Activated CD4-positive, CD25-positive, alpha-beta regulatory T cell treated with anti-CD3 and anti-CD28 coated beads, Interleukin-2, amount 50 U/mL, for 16 hours (primary cell): ENCODE measurements around the gene MAPRE3.
"Not testable (repeated sequence)": the region's sequence is repeated elsewhere in the genome, so short reads cannot be mapped to it uniquely, and the experiment has no call there.

ENCODE experiments used
- DNase-seq: peaks from one replicate; pipeline ENCODE4 v3.0.0-alpha.2; 2020; ENCODE audit warnings: low read depth, low spot score

The MAPRE3 gene

GRCh38 chr2:27069961-27070618, 99.7 kb downstream of the MAPRE3 start:
- DNase-seq = no peak

GRCh38 chr2:27070653-27071276, 100.3 kb downstream of the MAPRE3 start:
- no peak for DNase-seq

GRCh38 chr2:27071277-27071989, 101.0 kb downstream of the MAPRE3 start, which contains the start of gene OST4:
Gene OST4 (minus strand): TSS chr2:27071654.
- DNase-seq = peak; percentile 79

- DNase-seq = no peak
These were observed 101.8 kb downstream of the MAPRE3 start for GRCh38 chr2:27071990-27072830.

GRCh38 chr2:27072920-27073319, 102.5 kb downstream of the MAPRE3 start:
- DNase-seq = no peak

- no peak for DNase-seq
These were observed 103.3 kb downstream of the MAPRE3 start for GRCh38 chr2:27073782-27074181.

GRCh38 chr2:27074738-27075565, 104.5 kb downstream of the MAPRE3 start:
- DNase-seq = no peak

GRCh38 chr2:27075566-27075871, 105.1 kb downstream of the MAPRE3 start:
- DNase-seq = not testable (repeated sequence)

GRCh38 chr2:27076323-27076722, 105.9 kb downstream of the MAPRE3 start:
- no peak for DNase-seq
